CD4-positive, CD25-positive, alpha-beta regulatory T cell (primary cell): Measurements from ENCODE around the gene ANKFN1. TPM values are rescaled to one million over a fixed set of nuclear protein-coding genes. Genes with fewer than 3 reads are reported as not detected.
"Not testable (repeated sequence)": the region's sequence is repeated elsewhere in the genome, so short reads cannot be mapped to it uniquely, and the experiment has no call there.

Source experiments
- ATAC-seq, 2 donors: fragments of 150-1000 bp; cut with Tn5 transposase; one replicate each; pipeline ENCODE4 v1.10.0; 2021; ENCODE audit warnings: low read depth in 2 of 2, moderate number of reproducible peaks in 2 of 2, moderate library complexity in 1 of 2
- DNase-seq, 3 donors: peaks; one replicate each; pipeline versions ENCODE4 v3.0.0 to v3.0.0-alpha.2; 2012 to 2022; ENCODE audit warnings: mixed read lengths in 1 of 3
- H3K27ac ChIP-seq: one replicate; pipeline ENCODE4 v1.7.0; 2013; ENCODE audit warnings: mild to moderate bottlenecking, low read length; ENCODE audit not compliant: insufficient read depth, poor library complexity, severe bottlenecking
- H3K27me3 ChIP-seq: one replicate; pipeline ENCODE4 v1.7.0; 2013; ENCODE audit warnings: low read length; ENCODE audit not compliant: control insufficient read depth, insufficient read depth
- H3K36me3 ChIP-seq: one replicate; pipeline ENCODE4 v1.7.0; 2013; ENCODE audit warnings: mild to moderate bottlenecking, low read length, moderate library complexity; ENCODE audit not compliant: control insufficient read depth, insufficient read depth
- H3K4me1 ChIP-seq: 2 replicates; pipeline ENCODE4 v1.7.0; 2013; ENCODE audit warnings: mild to moderate bottlenecking, low read length; ENCODE audit not compliant: insufficient read depth, control insufficient read depth, poor library complexity, severe bottlenecking
- H3K4me3 ChIP-seq: one replicate; pipeline ENCODE4 v1.7.0; 2013; ENCODE audit warnings: low read depth, mild to moderate bottlenecking, low read length, moderate library complexity
- H3K9me3 ChIP-seq, 2 experiments: 1 replicate in 1 of 2; 2 replicates in 1 of 2; pipeline ENCODE4 v1.7.0; 2013; ENCODE audit warnings: low read length in 2 of 2, mild to moderate bottlenecking in 1 of 2, moderate library complexity in 1 of 2; ENCODE audit not compliant: control insufficient read depth in 2 of 2
- H3K27ac Mint-ChIP-seq, 3 donors: one replicate each; pipeline ENCODE4 v1.8.0; 2020 to 2022; ENCODE audit warnings: mild to moderate bottlenecking in 3 of 3, mixed read lengths in 3 of 3, moderate library complexity in 2 of 3
- H3K27me3 Mint-ChIP-seq: one replicate; pipeline ENCODE4 v1.8.0; 2022; ENCODE audit warnings: mild to moderate bottlenecking, mixed read lengths
- H3K36me3 Mint-ChIP-seq: one replicate; pipeline ENCODE4 v1.8.0; 2020; ENCODE audit warnings: mixed read lengths
- H3K4me1 Mint-ChIP-seq, 4 donors: one replicate each; pipeline ENCODE4 v1.8.0; 2020 to 2022; ENCODE audit warnings: mixed read lengths in 4 of 4, mild to moderate bottlenecking in 1 of 4
- H3K4me3 Mint-ChIP-seq, 4 donors: one replicate each; pipeline ENCODE4 v1.8.0; 2020 to 2022; ENCODE audit warnings: mild to moderate bottlenecking in 4 of 4, mixed read lengths in 4 of 4, moderate library complexity in 3 of 4
- H3K9me3 Mint-ChIP-seq, 7 donors: one replicate each; pipeline ENCODE4 v1.8.0; 2020 to 2022; ENCODE audit warnings: mixed read lengths in 7 of 7, mild to moderate bottlenecking in 3 of 7, moderate library complexity in 2 of 7
- polyA plus RNA-seq, 4 donors: library from polyadenylated mRNA; unstranded; fragments of 300-500 nt; fragmentation: Illumina TruSeq; gene quantifications; one replicate each; pipeline ENCODE4 v1.2.3, GENCODE V29; 2021
- total RNA-seq: library from RNA; stranded (reverse); gene quantifications from one replicate; pipeline ENCODE4 v1.2.3, GENCODE V29; 2022

Gene ANKFN1
- total and polyA plus RNA-seq, 5 donors from 2014 or later: not detected

GRCh38 chr17:56274491-56274890 lies 121.2 kb downstream of the ANKFN1 start:
- no peak for DNase-seq
- Histone ChIP-seq H3K9me3 (no peaks in the 10 kb centered on the region), H3K4me3 (no peak overlapping the region), H3K4me1 (no peaks in the 10 kb centered on the region), H3K36me3 (no peaks in the 10 kb centered on the region), H3K27ac (no peak overlapping the region), H3K27me3 (no peaks in the 10 kb centered on the region)
- peaks cover 0 to 1% (median 0%) of the 10 kb centered on the region in 7 donors for H3K9me3 Mint-ChIP-seq
- ATAC-seq: no peak
- no peaks in the 10 kb centered on the region for H3K27me3 Mint-ChIP-seq
- H3K4me3 Mint-ChIP-seq: no peak overlapping the region
- no peaks in the 10 kb centered on the region for H3K4me1 Mint-ChIP-seq
- no peaks in the 10 kb centered on the region for H3K36me3 Mint-ChIP-seq
- H3K27ac Mint-ChIP-seq: no peak overlapping the region

- Mint-ChIP-seq H3K4me1 (no peaks in the 10 kb centered on the region), H3K9me3 (peaks cover 0 to 3% (median 0%) of the 10 kb centered on the region in 7 donors), H3K4me3 (no peak overlapping the region), H3K36me3 (no peaks in the 10 kb centered on the region), H3K27ac (no peak overlapping the region), H3K27me3 (peaks cover 6% of the 10 kb centered on the region)
- no peaks in the 10 kb centered on the region for H3K4me1 ChIP-seq
- DNase-seq (no peak), ATAC-seq (no peak)
- no peaks in the 10 kb centered on the region for H3K36me3 ChIP-seq
- no peak overlapping the region for H3K27ac ChIP-seq
- no peaks in the 10 kb centered on the region for H3K27me3 ChIP-seq
- no peak overlapping the region for H3K4me3 ChIP-seq
- no peaks in the 10 kb centered on the region for H3K9me3 ChIP-seq
These were observed 131.2 kb downstream of the ANKFN1 start for GRCh38 chr17:56284482-56284881.

- H3K27ac Mint-ChIP-seq, H3K36me3 ChIP-seq, H3K27me3 Mint-ChIP-seq, ATAC-seq, H3K27me3 ChIP-seq, H3K4me3 ChIP-seq, H3K36me3 Mint-ChIP-seq, H3K9me3 ChIP-seq, DNase-seq, H3K27ac ChIP-seq, H3K9me3 Mint-ChIP-seq, H3K4me1 ChIP-seq, H3K4me3 Mint-ChIP-seq: not testable (repeated sequence)
- peaks cover 0 to 13% (median 9%) of the 10 kb centered on the region in 4 donors for H3K4me1 Mint-ChIP-seq
These were observed 135.5 kb downstream of the ANKFN1 start for GRCh38 chr17:56288786-56289185.

GRCh38 chr17:56289321-56289720 lies 136.0 kb downstream of the ANKFN1 start:
- Histone ChIP-seq H3K27ac (no peak overlapping the region), H3K4me3 (no peak overlapping the region), H3K36me3 (no peaks in the 10 kb centered on the region), H3K27me3 (no peaks in the 10 kb centered on the region), H3K9me3 (no peaks in the 10 kb centered on the region), H3K4me1 (no peaks in the 10 kb centered on the region)
- H3K36me3 Mint-ChIP-seq: no peaks in the 10 kb centered on the region
- DNase-seq (no peak), ATAC-seq (no peak)
- no peaks in the 10 kb centered on the region for H3K27me3 Mint-ChIP-seq
- peaks cover 0 to 13% (median 9%) of the 10 kb centered on the region in 4 donors for H3K4me1 Mint-ChIP-seq
- peaks cover 0 to 1% (median 0%) of the 10 kb centered on the region in 7 donors for H3K9me3 Mint-ChIP-seq
- no peak overlapping the region for H3K27ac Mint-ChIP-seq
- H3K4me3 Mint-ChIP-seq: no peak overlapping the region

GRCh38 chr17:56290101-56290801 lies 137.0 kb downstream of the ANKFN1 start:
- Histone ChIP-seq H3K4me3 (peak overlapping the region; percentile 77), H3K36me3 (no peaks in the 10 kb centered on the region), H3K9me3 (no peaks in the 10 kb centered on the region), H3K27ac (no peak overlapping the region), H3K27me3 (no peaks in the 10 kb centered on the region), H3K4me1 (no peaks in the 10 kb centered on the region)
- Mint-ChIP-seq H3K9me3 (peaks cover 0 to 1% (median 0%) of the 10 kb centered on the region in 7 donors), H3K27me3 (no peaks in the 10 kb centered on the region), H3K36me3 (no peaks in the 10 kb centered on the region), H3K4me1 (peaks cover 0 to 13% (median 9%) of the 10 kb centered on the region in 4 donors), H3K27ac (peak overlapping the region; percentile 28 to 77 (median 55)), H3K4me3 (peak overlapping the region in 3 of 4 donors; percentile 41 to 61 (median 56))
- ATAC-seq: no peak
- peak in 1 of 3 donors; percentile 13 for DNase-seq

GRCh38 chr17:56290802-56291118 lies 137.5 kb downstream of the ANKFN1 start:
- peaks cover 0 to 13% (median 9%) of the 10 kb centered on the region in 4 donors for H3K4me1 Mint-ChIP-seq
- H3K4me3 Mint-ChIP-seq: peak overlapping the region in 3 of 4 donors; percentile 17 to 56 (median 41)
- Histone ChIP-seq H3K4me1 (no peaks in the 10 kb centered on the region), H3K9me3 (no peaks in the 10 kb centered on the region), H3K27ac (no peak overlapping the region), H3K4me3 (peak overlapping the region; percentile 77), H3K27me3 (no peaks in the 10 kb centered on the region), H3K36me3 (no peaks in the 10 kb centered on the region)
- H3K36me3 Mint-ChIP-seq: no peaks in the 10 kb centered on the region
- DNase-seq: no peak
- ATAC-seq: no peak
- H3K9me3 Mint-ChIP-seq: peaks cover 0 to 2% (median 0%) of the 10 kb centered on the region in 7 donors
- no peaks in the 10 kb centered on the region for H3K27me3 Mint-ChIP-seq
- H3K27ac Mint-ChIP-seq: peak overlapping the region in 2 of 3 donors; percentile 18 to 28

GRCh38 chr17:56291226-56291805 lies 138.0 kb downstream of the ANKFN1 start:
- Mint-ChIP-seq H3K36me3 (no peaks in the 10 kb centered on the region), H3K27me3 (no peaks in the 10 kb centered on the region), H3K4me3 (no peak overlapping the region), H3K27ac (no peak overlapping the region), H3K9me3 (peaks cover 0 to 2% (median 0%) of the 10 kb centered on the region in 7 donors), H3K4me1 (peaks cover 0 to 13% (median 9%) of the 10 kb centered on the region in 4 donors)
- DNase-seq: no peak
- Histone ChIP-seq H3K4me1 (no peaks in the 10 kb centered on the region), H3K27me3 (no peaks in the 10 kb centered on the region), H3K9me3 (no peaks in the 10 kb centered on the region), H3K27ac (no peak overlapping the region), H3K36me3 (no peaks in the 10 kb centered on the region), H3K4me3 (no peak overlapping the region)
- ATAC-seq: no peak

GRCh38 chr17:56292010-56292409 lies 138.7 kb downstream of the ANKFN1 start:
- Histone ChIP-seq H3K9me3 (no peaks in the 10 kb centered on the region), H3K4me3 (no peak overlapping the region), H3K27ac (no peak overlapping the region), H3K4me1 (no peaks in the 10 kb centered on the region), H3K27me3 (no peaks in the 10 kb centered on the region), H3K36me3 (no peaks in the 10 kb centered on the region)
- no peak overlapping the region for H3K4me3 Mint-ChIP-seq
- no peak for ATAC-seq
- peaks cover 0 to 17% (median 12%) of the 10 kb centered on the region in 4 donors for H3K4me1 Mint-ChIP-seq
- no peak overlapping the region for H3K27ac Mint-ChIP-seq
- H3K27me3 Mint-ChIP-seq: no peaks in the 10 kb centered on the region
- peaks cover 0 to 2% (median 0%) of the 10 kb centered on the region in 7 donors for H3K9me3 Mint-ChIP-seq
- DNase-seq: no peak
- no peaks in the 10 kb centered on the region for H3K36me3 Mint-ChIP-seq
